ENCODE measurements around the gene DOCK11.

DOCK11 gene

DNA sequence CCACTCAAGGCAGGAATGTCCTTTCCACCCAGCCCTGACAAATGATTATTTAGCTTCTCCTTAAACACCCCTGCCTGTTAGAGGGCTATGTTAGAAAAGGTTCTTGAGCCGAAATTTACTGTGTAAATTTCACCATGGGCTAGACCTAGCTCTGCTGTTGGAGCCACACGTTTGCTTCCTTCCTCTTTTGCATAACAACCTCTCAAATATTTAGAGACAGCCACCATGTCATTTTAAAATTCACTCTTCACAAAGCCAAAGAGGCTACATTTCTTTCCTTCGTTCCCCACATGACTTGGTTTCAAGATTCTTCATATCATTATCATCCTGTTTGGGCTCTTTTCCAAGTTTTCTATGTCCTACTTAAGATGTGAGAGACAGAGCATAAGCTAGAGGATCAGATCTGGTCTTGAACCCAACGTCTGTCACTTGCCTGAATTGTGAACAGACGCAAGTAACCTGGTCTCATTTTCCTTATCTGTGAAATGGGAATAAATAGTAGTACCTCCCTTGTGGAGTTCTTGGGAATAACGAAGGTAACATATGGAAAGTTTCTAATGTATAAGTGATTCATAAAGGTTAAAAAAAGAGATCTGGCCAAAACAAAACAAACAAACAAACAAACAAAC, 6.7 kb downstream of the DOCK11 start:
- no peak for DNase-seq (ENCODE audit: low read depth in 2 of 2)

DNA sequence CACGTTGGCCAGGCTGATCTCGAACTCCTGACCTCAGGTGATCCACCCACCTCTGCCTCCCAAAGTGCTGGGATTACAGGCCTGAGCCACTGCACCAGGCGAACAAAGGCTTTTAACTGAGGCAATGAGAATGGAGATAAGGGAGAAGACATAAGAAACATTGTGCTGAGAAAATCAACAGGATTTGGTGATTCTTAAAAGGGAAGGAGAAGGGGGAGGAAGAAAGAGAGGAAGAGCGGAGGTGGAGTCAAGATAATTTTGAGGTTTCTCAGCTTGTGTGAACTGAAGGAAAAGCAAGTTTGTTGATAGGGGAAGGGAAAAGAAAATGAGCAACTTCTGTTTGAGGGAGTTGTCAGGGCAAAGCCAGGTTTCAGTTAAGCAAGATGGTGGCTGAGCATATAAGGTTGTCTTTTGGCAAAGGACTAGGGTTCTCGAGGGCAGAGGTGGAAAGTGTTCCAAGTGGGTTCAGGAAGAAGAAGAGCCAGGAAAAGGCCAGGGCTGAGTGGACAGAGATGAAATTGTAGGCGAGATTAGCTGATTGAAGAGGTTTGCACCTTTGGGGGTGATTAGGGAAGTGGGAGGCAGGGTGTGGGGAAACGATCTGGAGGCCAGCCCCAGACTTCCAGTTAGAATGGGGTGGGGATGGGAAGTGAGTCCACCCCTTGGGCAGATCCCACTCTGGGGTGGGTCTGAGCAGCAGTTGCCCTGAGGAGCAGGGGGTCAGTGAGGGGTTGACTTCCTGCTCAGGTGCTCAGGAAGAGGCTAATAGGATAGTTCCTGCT, 7.8 kb downstream of the DOCK11 start:
- no peak for DNase-seq (ENCODE audit: low read depth in 2 of 2)

DNA sequence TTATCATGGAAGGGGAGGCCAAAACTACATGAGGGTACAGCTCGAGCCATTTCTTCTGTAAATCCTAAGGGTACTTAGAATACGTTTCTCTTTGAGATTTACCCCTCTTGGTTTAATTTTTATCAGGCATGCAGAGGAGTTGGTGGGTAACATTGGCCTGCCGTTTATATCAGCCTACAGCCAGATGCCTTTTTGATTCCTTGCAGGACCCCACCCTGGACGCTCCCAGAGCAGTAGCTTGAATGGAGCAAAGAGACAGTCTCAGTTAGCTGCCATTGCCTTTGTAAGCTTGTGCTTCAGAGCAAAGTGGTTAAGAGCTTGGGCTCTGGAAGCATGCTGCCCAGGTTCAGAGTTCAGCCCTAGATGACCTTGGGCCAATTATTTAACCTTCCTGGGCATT, 9.0 kb downstream of the DOCK11 start:
- DNase-seq (ENCODE audit: low read depth in 2 of 2) = no peak

DNA sequence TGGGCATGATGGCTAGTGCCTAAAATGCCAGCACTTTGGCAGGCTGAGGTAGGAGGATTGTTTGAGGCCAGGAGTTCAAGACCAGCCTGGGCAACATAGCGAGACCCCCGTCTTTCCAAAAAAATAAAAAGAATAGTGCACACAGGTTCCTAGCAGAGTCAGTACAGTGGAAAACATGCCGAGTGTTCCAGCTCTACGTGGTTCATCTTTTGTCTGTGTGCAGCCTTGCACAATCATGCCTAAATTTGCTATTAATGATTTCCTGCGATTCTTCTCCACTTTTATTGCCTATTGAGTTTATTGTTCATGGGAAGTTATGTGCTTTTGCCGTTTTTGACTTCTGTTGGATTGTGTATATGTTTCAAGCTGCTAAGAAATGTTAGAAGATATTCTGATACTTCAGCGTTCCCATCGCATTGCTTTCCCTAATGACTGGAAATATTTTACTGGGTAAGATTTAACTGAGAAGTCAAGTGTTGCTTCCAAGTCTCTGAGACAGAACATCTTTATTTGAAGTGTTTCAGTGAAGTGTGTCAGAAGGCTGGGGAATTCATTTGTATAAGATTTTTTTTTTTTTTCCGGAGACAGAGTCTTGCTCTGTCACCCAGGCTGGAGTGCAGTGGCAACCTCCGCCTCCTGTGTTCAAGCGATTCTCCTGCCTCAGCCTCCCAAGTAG, 11.3 kb downstream of the DOCK11 start:
- DNase-seq (ENCODE audit: low read depth in 2 of 2) = no peak

DNA sequence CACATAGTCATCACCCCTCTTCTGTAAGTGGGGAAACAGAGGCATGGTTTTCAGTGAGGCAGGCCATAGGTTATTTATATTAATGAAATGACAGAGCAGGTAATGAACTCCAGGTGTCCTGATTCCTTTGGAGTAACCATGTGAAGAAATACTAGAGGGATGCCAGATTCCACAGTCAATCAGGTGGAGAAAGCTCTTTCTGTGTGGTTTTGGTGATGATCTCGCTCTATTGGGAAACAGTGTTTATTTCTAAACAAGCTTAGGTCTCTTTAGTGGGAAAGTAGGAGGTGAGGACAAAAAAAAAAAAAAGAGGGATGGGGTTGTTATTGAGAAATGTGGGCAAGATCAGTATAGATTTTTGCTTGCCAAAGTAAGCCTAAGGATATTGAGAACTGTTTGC, 12.2 kb downstream of the DOCK11 start:
- DNase-seq (ENCODE audit: low read depth in 2 of 2) = no peak

DNA sequence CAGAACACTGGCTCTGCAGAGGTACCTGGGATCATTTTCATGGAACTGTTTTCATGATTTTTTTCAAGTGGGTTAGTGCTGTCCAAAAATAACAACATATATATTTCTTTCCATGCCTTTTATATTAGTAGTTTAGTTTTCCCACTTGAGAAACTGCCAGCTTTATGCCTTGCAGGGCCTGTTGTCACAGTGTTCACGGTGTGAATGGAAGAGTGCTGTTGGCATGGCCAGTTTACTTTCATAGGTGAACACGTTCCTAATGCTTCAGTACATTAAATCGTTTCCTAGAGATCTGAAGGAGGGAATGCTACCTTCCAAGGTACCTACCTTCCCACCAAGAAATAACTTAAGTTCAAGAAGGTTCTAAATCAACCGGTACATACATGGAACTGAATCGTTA, 12.6 kb downstream of the DOCK11 start:
- DNase-seq (ENCODE audit: low read depth in 2 of 2) = no peak

DNA sequence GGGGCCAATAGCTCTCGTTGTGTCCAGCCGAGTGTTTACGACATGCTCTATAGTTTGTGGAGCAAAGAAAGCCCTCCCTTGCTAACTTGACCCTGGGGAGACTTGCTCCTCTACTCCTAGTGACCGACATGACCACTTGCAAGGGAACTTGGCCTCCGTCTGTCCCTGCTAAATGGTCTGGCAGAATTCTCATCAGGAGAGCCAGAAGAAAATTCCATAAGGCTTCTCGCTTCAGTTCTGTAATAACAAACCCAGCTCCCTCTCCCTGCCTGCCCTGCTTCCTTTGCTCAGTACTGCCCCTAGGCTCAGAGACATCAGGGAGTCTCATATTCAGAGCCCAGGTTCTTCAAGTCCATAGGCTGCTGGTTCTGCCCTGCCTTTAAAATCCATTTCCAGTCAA, 13.0 kb downstream of the DOCK11 start:
- DNase-seq (ENCODE audit: low read depth in 2 of 2) = no peak

DNA sequence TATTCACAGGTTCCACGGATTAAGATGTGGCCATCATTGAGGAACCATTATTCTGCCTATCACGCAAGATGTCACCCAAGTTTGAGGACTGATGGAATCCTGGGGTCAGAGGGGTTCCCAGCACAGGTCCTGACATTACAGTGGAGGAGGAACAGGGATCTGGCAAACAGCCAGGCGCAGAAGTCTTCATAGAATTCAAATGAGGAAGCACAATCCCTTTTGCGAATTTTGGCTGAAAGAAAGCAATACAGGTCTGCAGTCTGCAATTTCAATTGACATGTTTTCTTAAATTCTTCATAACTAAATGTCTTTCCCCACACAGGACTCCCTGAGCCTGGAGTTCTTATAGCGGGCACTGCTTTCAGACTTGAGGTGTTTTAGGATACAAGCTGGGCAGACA, 14.5 kb downstream of the DOCK11 start:
- DNase-seq (ENCODE audit: low read depth in 2 of 2) = no peak

DNA sequence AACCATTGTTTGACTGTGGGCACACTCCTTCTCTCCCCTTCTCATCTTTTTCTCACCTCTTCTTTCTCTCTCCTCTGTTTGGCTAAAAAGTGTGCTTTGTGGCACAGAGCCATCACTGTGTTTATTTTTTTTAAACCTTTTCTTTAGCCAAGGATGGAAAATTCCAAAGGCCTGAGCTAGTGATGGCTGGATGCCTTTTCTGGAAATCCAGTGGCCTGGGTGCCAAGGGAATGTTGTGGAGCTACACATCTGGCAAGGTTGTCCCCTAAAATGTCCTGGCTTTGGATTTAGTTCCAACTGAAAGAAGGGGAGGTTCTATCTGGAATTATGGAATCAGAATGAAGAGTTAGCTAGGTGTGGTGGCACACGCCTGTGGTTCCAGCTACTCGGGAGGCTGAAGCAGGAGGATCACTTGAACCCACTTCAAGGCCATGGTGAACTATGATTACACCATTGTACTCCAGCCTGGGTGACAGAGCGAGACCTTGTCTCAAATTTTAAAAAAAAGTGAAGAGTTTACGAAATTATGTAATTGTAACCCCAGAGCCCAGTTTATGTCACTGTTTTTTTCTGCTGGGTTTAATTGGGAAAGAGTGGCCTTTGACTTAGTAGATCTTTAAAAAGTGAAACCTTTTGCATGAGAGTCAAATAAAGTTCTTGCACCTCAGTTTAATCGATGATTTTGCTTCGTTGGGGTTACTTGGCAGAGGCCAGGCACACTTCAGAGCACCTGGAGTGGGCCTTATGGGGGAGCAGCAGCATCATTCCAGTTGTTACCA, 17.7 kb downstream of the DOCK11 start:
- DNase-seq (ENCODE audit: low read depth in 2 of 2) = no peak

DNA sequence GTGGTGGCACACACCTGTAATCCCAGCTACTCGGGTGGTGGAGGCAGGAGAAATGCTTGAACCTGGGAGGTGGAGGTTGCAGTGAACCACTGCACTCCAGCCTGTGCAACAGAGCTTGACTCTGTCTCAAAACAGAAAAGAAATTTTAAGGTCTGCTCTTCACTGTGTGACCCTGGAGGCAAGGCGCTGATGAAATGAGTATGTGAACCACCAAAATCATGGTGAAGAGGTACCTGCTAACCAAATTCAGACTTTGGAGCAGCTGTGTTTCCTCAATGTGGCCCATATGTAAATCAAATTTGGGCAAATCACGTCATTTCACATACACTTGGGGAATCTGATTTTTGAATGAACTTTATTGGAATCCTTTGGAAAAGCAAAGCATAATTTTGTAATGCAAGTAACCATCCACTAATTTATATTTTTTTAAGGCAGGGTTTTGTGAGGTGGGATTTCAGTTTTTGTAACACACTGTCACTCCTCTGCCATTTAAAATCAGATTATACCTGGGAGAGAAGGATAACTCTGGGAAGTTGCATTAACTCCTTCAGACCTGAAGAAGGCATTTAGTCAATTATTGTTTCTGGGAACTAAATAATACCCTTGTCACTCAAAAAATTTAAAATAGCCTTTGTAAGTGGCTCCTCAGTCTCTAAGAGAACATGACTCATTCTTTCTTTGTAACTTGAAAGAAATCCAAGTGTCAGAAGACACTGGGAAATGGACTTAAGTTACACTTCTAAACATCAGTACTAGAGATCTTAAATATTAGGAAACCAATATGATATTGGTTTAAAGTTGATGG, 24.0 kb downstream of the DOCK11 start:
- DNase-seq (ENCODE audit: low read depth in 2 of 2) = no peak

DNA sequence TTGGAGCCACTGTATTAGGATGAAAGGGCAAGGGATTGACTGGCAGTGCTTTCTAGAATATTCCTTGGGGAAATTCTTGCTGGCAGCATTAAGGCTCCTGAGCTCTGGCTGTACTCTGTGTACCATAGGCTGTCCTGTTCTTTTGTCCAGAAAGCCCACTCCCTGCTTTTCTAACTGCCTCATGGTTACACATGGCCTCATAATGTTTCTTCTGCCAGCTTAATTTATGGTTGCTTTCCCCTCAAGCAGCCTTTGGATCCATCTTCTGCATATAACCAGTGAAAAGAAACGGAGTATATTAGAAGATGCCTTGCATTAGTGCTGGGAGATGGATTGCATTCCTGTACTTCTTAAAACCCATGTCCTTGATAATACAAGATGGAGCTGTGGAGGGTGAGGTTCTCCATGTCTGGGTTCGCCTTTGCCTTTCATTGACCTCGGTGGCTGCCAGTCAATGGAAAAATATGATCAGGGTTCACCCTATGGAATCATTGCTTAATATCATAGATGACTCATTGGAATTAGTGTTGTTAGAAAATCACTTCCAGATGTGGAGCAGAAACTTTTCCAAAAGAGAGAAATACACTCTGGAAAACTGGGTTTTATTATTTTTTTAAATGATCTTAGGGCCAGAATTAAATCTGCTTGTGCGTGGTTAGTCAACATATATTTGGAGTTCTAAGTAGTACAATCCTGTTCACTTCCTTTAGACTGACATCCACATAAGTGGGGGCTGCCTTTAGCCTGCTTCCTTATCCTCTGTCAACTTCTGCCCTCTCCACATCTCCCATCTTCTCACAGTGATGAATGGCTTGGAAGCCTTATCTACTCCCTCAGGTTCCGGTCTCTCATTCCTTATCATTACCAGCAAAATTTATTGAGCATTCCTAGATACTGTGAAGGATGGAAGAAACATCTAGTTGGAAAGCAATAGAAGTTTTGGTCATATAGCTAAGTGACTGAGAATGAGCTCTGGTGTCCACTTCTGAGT, 24.9 kb downstream of the DOCK11 start:
- no peak for DNase-seq (ENCODE audit: low read depth in 2 of 2)

DNA sequence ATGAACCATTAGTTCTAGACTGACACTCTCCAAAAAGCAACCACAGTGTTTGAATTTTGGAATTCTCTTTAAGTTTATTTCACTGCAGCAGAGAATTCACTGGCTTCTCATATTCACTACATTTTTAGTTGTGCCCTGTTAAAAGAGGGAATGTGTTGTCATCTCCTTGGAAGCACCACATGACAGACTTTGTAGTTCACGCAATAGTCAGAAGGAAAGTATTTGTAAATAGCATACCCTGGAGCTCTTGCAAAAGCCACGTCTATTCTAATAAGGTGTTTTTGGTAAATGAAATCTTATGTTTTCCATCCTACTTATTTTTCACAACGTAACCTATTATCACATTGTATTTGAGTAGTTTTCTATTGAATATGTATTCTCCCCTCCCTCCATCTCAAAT, 25.8 kb downstream of the DOCK11 start:
- no peak for DNase-seq (ENCODE audit: low read depth in 2 of 2)

DNA sequence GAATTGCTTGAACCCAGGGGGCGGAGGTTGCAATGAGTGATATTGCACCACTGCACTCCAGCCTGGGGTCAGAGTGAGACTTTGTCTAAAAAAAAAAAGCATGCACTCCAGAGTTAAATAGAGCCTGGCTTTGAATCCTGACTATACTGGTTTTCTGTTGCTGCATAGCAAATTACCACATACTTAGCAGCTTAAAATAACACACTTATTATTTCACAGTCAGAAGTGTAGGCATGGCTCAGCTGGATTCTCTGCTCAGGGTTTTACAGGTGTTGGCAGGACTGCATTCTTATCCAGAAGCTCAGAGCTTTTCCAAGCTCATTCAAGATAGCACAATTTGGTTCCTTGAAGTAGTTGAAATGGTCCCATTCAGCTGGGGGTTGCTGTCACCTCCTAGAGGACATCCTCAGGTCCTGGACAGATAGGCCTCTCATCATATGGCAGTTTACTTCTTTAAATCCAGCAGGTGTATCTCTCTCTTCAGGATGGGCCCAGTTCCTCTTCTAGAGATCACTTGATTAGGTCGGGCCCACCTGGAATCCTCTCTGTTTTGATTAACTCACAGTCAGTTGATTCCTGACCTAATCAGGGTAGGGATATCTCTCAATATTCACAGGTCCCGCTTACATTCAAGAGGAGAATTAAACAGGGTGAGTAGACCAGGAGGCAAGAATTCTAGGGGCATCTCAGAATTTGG, 26.8 kb downstream of the DOCK11 start:
- DNase-seq (ENCODE audit: low read depth in 2 of 2) = no peak

DNA sequence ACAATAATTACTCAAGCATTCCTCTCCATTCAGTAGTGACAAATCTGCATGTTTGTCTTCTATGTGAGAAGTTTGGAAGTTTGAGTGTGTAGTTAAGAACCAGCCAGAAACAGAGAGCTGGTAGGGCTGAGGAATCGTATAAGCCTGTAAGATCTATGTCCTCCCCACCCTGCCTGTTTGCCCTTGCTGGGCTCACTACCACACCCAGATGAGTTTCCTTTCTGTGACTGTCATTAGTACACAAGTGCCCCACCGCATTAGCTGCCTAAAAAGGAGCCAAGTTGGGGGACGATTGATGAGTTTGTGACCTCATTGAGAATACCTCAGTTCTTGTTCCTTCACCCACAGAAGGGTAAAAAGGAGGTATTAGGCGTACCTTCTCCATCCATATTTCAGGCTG, 28.3 kb downstream of the DOCK11 start:
- peak in 1 of 2 donors; percentile 14 for DNase-seq (ENCODE audit: low read depth in 2 of 2)

DNA sequence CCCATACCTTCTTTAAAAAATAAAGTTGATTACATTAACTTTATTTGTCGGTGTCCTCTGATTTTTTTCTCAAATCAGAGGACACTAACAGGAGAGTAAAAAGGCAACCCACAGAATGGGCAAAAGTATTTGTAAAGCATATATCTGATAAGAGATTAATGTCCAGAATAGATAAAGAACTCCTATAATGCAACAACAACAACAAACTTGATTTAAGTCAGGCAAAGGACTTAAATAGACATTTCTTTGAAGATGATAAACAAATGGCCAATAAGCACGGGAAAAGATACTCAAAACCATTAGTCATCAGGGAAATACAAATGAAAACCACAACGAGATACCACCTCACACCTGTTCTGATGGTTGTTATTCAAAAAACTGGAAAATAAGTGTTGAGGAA, 28.7 kb downstream of the DOCK11 start:
- DNase-seq (ENCODE audit: low read depth in 2 of 2) = no peak

DNA sequence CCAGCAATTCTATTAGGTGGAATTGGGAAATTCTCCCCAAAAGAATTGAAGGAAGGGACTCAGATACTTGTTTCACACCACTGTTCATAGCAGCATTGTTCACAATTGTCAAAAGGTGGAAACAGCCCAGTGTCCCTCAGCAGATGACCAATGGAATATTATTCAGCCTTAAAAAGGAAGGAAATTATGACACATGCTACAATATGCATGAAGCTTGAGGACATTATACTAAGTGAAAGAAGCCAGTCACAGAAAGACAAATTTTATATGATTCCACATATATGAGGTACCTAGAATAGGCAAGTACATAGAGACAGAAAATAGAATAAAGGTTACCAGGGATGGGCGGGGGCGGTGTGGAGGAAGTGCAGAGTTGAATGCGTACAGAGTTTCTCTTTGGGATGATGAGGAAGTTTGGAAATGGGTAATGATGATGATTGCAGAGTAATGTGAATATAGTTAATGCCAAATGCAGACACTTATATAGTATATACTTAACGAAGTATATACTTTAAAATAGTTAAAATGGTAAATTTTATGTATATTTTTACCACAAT, 29.6 kb downstream of the DOCK11 start:
- DNase-seq (ENCODE audit: low read depth in 2 of 2) = no peak

DNA sequence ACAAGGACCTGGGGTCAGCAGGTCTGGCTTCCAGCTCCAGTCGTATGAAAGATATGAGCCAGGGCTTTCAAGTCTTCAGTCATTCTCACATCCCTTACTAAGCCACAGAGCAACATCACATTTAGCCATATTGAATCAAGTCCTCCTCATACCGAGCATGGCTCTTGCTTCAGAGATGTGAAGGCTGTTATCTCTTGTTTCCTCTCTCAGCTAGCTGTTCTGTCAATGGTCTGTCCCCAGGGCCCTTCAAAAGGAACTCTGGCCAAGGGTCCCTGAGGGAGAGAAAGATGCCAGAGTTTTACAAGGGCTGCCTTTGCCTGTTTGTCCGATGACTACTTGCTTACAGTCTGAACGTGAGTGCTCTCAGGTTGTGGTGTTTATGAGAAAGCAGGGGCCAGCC, 30.5 kb downstream of the DOCK11 start:
- no peak for DNase-seq (ENCODE audit: low read depth in 2 of 2)

DNA sequence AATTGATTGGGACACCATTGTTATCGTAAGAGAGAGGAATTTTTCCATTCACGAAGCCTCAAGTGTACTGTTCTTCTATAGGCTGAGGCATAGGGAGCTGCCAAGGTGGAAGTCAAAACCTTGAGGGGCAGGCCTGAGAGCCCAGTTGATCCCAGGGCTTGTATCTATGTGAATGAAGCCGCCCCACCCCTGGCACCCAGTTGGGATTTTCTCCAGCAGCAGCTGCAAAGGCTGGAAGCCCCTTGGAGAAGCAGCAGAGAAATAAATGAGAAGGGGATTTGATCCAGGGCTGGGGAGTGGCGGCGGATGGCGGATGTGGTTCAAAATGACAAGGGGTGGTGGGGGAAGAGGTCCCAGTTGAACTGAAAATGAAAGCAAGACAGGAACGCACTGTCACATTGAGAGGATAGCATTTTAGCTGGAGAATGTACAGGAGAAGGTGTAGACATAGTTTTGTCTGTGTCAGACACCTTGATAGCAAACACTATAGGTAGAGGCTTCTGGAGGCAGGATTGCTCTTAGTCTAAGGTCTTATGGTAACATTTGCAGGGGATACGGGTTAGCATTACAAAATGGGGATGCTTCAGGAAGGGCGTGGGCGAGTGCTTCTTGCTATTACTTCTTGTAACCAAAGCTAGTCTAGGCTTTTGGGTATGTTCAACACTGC, 32.6 kb downstream of the DOCK11 start:
- DNase-seq (ENCODE audit: low read depth in 2 of 2) = peak; percentile 20 to 21

All from stimulated activated CD8-positive, alpha-beta memory T cell treated with anti-CD3 and anti-CD28 coated beads, Interleukin-15, amount 100 ng/mL, for 48 hours (primary cell).